Measurements from ENCODE around the gene LINGO4. TPM values are rescaled to one million over a fixed set of nuclear protein-coding genes. Genes with fewer than 3 reads are reported as not detected.
A peak's percentile ranks its signal among the peaks of the same experiment; 100 is the strongest.

The LINGO4 gene
- total and polyA plus RNA-seq, 10 of the 15 experiments (the other 5 are each of a cell fraction or from before 2014, with no cell fraction given), result not detected

GRCh38 chr1:151839457-151840403 is 34.5 kb upstream of the LINGO4 start, which contains the start of gene C2CD4D (continued):
- TF ChIP-seq, protein P1, sequence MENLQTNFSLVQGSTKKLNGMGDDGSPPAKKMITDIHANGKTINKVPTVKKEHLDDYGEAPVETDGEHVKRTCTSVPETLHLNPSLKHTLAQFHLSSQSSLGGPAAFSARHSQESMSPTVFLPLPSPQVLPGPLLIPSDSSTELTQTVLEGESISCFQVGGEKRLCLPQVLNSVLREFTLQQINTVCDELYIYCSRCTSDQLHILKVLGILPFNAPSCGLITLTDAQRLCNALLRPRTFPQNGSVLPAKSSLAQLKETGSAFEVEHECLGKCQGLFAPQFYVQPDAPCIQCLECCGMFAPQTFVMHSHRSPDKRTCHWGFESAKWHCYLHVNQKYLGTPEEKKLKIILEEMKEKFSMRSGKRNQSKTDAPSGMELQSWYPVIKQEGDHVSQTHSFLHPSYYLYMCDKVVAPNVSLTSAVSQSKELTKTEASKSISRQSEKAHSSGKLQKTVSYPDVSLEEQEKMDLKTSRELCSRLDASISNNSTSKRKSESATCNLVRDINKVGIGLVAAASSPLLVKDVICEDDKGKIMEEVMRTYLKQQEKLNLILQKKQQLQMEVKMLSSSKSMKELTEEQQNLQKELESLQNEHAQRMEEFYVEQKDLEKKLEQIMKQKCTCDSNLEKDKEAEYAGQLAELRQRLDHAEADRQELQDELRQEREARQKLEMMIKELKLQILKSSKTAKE (IDR thresholded peaks at IDR 0.05; ENCODE audit: low read depth, poor library complexity, severe bottlenecking), result no peak
- no peak for TF ChIP-seq ZBTB33 (IDR thresholded peaks at IDR 0.05)
- no peak for TF ChIP-seq IRF4 (IDR thresholded peaks at IDR 0.05; ENCODE audit: low read depth, low read length)
- TF ChIP-seq IRF3 (IDR thresholded peaks at IDR 0.05), result no peak
- TF ChIP-seq RBBP5 (conservative IDR thresholded peaks at IDR 0.05), result no peak
- TF ChIP-seq, protein P2, sequence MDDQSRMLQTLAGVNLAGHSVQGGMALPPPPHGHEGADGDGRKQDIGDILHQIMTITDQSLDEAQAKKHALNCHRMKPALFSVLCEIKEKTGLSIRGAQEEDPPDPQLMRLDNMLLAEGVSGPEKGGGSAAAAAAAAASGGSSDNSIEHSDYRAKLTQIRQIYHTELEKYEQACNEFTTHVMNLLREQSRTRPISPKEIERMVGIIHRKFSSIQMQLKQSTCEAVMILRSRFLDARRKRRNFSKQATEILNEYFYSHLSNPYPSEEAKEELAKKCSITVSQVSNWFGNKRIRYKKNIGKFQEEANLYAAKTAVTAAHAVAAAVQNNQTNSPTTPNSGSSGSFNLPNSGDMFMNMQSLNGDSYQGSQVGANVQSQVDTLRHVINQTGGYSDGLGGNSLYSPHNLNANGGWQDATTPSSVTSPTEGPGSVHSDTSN (IDR thresholded peaks at IDR 0.05; ENCODE audit: insufficient replicate concordance, low read depth, low read length), result no peak
- no peak for TF ChIP-seq SMARCA5 (IDR thresholded peaks at IDR 0.05)
- TF ChIP-seq HDAC2 (IDR thresholded peaks at IDR 0.05), result no peak
- TF ChIP-seq MEF2A (IDR thresholded peaks at IDR 0.05; ENCODE audit: insufficient read depth, low read depth, low read length), result no peak
- TF ChIP-seq SMAD5 (IDR thresholded peaks at IDR 0.05; ENCODE audit: low read depth), result no peak
- no peak for TF ChIP-seq E2F4 (IDR thresholded peaks at IDR 0.05; ENCODE audit: low read depth, low read length)
- no peak for TF ChIP-seq NFIC (IDR thresholded peaks at IDR 0.05; ENCODE audit: low read depth, low read length)
- TF ChIP-seq ATF7 (IDR thresholded peaks at IDR 0.05; ENCODE audit: low read depth), result no peak
- no peak for TF ChIP-seq NFYA (IDR thresholded peaks at IDR 0.05; ENCODE audit: borderline replicate concordance, low read depth, low read length)
- TF ChIP-seq SMAD1 (IDR thresholded peaks at IDR 0.05; ENCODE audit: low read depth, partially characterized antibody), result no peak
- TF ChIP-seq, protein P3, sequence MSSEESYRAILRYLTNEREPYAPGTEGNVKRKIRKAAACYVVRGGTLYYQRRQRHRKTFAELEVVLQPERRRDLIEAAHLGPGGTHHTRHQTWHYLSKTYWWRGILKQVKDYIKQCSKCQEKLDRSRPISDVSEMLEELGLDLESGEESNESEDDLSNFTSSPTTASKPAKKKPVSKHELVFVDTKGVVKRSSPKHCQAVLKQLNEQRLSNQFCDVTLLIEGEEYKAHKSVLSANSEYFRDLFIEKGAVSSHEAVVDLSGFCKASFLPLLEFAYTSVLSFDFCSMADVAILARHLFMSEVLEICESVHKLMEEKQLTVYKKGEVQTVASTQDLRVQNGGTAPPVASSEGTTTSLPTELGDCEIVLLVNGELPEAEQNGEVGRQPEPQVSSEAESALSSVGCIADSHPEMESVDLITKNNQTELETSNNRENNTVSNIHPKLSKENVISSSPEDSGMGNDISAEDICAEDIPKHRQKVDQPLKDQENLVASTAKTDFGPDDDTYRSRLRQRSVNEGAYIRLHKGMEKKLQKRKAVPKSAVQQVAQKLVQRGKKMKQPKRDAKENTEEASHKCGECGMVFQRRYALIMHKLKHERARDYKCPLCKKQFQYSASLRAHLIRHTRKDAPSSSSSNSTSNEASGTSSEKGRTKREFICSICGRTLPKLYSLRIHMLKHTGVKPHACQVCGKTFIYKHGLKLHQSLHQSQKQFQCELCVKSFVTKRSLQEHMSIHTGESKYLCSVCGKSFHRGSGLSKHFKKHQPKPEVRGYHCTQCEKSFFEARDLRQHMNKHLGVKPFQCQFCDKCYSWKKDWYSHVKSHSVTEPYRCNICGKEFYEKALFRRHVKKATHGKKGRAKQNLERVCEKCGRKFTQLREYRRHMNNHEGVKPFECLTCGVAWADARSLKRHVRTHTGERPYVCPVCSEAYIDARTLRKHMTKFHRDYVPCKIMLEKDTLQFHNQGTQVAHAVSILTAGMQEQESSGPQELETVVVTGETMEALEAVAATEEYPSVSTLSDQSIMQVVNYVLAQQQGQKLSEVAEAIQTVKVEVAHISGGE (CRISPR knock-in tag; IDR thresholded peaks at IDR 0.05), result no peak
- TF ChIP-seq NR2F1 (conservative IDR thresholded peaks at IDR 0.05), result 0 out of 2 replicates have a peak, but pooled peaks have one; percentile 19
- no peak for TF ChIP-seq TARDBP (IDR thresholded peaks at IDR 0.05; ENCODE audit: borderline replicate concordance)

Measured in GM12878 (cell line).